ENCODE measurements around the gene TNS2. TPM values are rescaled to one million over a fixed set of nuclear protein-coding genes. Genes with fewer than 3 reads are reported as not detected.

Gene TNS2
- total and polyA plus RNA-seq, 2 of the 13 experiments (the other 11 are each of a cell fraction or from before 2014, with no cell fraction given) = 8.9 to 20.4 TPM

GRCh38 chr12:53090105-53090504 lies 40.2 kb downstream of the TNS2 start:
- ATAC-seq = no peak
- ChIA-PET CTCF (ENCODE audit: low intra/inter-chr PET ratio, low total read pairs) (no interaction called here), POLR2A (interaction anchor here (2.5 kb wide), 1 partner anchor 11 kb away, joined by 11 read pairs; the partner anchor contains the start of gene SPRYD3)
- Histone ChIP-seq H3K9me3 (ENCODE audit: low read length) (no peaks in the 10 kb centered on the region), H3K27ac (ENCODE audit: extremely low read length, insufficient read depth, low read length) (no peak overlapping the region), H3K4me3 (replicated peaks in 1 of 3; ENCODE audit: insufficient read depth in 1 of 3, low read depth in 2 of 3, low read length in 3 of 3) (no peak overlapping the region), H3K4me2 (ENCODE audit: low read depth, low read length) (no peak overlapping the region), H3K27me3 (ENCODE audit: control insufficient read depth in 1 of 2, insufficient read depth in 2 of 2, low read length in 2 of 2) (peaks cover 0 to 12% of the 10 kb centered on the region in 2 experiments; a peak in 2 of 5 replicates), H2AFZ (ENCODE audit: low read length) (no peak overlapping the region), H3K9ac (ENCODE audit: insufficient read depth, low read depth, low read length) (no peak overlapping the region), H3K36me3 (replicated peaks in 1 of 2; ENCODE audit: control insufficient read depth in 1 of 2, insufficient read depth in 2 of 2, low read length in 2 of 2) (no peaks in the 10 kb centered on the region), H4K20me1 (ENCODE audit: insufficient read depth, low read length) (no peaks in the 10 kb centered on the region), H3K79me2 (ENCODE audit: insufficient read depth, low read length) (no peaks in the 10 kb centered on the region), H3K4me1 (ENCODE audit: insufficient read depth, low read length) (peaks cover 18% of the 10 kb centered on the region)
- DNase-seq (ENCODE audit: low spot score) = no peak
- no peak for FAIRE-seq
- intact Hi-C loops (cut with micrococcal nuclease; ENCODE audit: unreplicated experiment) (no loop called here), in situ Hi-C loops (cut with HindIII; ENCODE audit: extremely low pct_ligation_motif_present, low pct_unique_long_range_greater_than_20kb) (no loop called here)
- WGBS (ENCODE audit: low lambda C conversion rate) = 59% methylated on average over 6 of the region's 6 CpGs
- BruUV-seq (replicated peaks) = no TSS peak
- TF ChIP-seq ZNF263 (CRISPR knock-in tag; IDR thresholded peaks at IDR 0.05) (no peak), HNRNPUL1 (IDR thresholded peaks at IDR 0.05; ENCODE audit: low read depth, low read length) (no peak), ZNF441 (CRISPR knock-in tag; IDR thresholded peaks at IDR 0.05; ENCODE audit: borderline replicate concordance) (no peak), PLSCR1 (CRISPR knock-in tag; IDR thresholded peaks at IDR 0.05; ENCODE audit: borderline replicate concordance) (no peak), THAP11 (CRISPR knock-in tag; IDR thresholded peaks at IDR 0.05) (no peak), POLR2AphosphoS2 (IDR thresholded peaks at IDR 0.05; ENCODE audit: low read depth, low read length) (no peak), JUNB (CRISPR knock-in tag; IDR thresholded peaks at IDR 0.05; ENCODE audit: borderline replicate concordance) (no peak), KAT7 (CRISPR knock-in tag; IDR thresholded peaks at IDR 0.05; ENCODE audit: borderline replicate concordance) (no peak), ZFY (CRISPR knock-in tag; IDR thresholded peaks at IDR 0.05) (no peak), ZNF577 (CRISPR knock-in tag; IDR thresholded peaks at IDR 0.05; ENCODE audit: borderline replicate concordance, low read depth) (no peak)
- TF ChIP-seq, protein P1, sequence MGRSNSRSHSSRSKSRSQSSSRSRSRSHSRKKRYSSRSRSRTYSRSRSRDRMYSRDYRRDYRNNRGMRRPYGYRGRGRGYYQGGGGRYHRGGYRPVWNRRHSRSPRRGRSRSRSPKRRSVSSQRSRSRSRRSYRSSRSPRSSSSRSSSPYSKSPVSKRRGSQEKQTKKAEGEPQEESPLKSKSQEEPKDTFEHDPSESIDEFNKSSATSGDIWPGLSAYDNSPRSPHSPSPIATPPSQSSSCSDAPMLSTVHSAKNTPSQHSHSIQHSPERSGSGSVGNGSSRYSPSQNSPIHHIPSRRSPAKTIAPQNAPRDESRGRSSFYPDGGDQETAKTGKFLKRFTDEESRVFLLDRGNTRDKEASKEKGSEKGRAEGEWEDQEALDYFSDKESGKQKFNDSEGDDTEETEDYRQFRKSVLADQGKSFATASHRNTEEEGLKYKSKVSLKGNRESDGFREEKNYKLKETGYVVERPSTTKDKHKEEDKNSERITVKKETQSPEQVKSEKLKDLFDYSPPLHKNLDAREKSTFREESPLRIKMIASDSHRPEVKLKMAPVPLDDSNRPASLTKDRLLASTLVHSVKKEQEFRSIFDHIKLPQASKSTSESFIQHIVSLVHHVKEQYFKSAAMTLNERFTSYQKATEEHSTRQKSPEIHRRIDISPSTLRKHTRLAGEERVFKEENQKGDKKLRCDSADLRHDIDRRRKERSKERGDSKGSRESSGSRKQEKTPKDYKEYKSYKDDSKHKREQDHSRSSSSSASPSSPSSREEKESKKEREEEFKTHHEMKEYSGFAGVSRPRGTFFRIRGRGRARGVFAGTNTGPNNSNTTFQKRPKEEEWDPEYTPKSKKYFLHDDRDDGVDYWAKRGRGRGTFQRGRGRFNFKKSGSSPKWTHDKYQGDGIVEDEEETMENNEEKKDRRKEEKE (IDR thresholded peaks at IDR 0.05) = no peak

All from HepG2 (cell line).